Measurements from ENCODE around the gene BCAS3.

The BCAS3 gene

DNA sequence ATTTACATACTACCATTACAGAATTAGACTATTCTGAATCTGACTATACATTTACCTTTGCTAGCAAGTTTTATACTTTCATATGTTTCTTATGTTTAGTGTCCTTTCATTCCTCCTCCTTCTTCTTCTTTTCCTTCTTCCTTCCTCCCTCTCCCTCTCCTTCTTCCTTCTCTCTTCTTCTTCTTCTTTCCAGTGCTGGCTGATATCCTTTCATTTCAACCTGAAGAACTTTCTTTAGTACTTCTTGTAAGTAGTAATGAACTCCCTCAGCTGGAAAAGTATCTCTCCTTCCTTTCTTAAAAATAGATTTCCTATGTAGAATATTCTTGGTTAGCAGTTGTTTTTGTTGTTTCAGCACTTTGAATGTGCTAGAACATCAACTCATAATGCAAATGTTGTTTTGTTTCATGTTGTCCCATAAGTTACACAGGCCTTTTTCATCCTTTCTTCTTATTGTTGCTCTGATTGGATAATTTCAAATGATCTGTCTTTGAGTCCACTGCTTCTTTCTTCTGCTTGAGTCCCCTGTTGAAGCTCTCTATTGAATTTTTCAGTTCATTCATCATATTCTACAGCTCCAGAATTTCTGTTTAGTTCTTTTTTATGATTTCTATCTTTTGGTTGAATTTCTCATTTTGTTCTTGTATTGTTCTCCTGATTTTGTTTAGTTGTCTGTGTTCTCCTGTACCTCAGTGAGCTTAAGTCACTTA lies 759.5 kb downstream of the BCAS3 start:
- TF ChIP-seq CREB1 (IDR thresholded peaks at IDR 0.05; ENCODE audit: low read depth) (no peak), RAD21 (IDR thresholded peaks at IDR 0.05; ENCODE audit: low read depth) (no peak)
- TF ChIP-seq, protein P1, sequence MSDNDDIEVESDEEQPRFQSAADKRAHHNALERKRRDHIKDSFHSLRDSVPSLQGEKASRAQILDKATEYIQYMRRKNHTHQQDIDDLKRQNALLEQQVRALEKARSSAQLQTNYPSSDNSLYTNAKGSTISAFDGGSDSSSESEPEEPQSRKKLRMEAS (IDR thresholded peaks at IDR 0.05) = no peak
- TF ChIP-seq, protein P2, sequence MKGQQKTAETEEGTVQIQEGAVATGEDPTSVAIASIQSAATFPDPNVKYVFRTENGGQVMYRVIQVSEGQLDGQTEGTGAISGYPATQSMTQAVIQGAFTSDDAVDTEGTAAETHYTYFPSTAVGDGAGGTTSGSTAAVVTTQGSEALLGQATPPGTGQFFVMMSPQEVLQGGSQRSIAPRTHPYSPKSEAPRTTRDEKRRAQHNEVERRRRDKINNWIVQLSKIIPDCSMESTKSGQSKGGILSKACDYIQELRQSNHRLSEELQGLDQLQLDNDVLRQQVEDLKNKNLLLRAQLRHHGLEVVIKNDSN (IDR thresholded peaks at IDR 0.05) = no peak

DNA sequence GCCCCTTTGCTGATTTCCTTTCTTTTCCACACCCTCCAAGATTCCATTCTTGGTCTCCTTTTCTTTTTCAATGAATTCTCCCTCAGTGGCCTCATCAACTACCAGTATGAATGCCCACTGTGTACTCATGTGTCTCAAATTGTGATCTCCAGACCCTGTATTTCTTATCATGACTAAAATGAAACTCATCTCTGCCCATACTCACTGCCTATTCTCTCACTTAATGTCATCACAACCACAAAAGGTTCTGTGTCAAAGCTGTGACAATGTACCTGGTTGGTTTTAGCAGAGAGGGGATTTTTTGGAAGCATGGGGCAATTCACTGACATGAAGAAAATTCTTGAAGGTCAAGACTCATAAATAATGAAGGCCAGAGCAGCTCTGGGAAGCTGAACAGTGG lies 763.0 kb downstream of the BCAS3 start:
- TF ChIP-seq EP300 (IDR thresholded peaks at IDR 0.05; ENCODE audit: borderline replicate concordance) (no peak), TAF1 (IDR thresholded peaks at IDR 0.05; ENCODE audit: low read depth) (no peak), RAD21 (IDR thresholded peaks at IDR 0.05; ENCODE audit: low read depth) (no peak), FOXM1 (IDR thresholded peaks at IDR 0.05; ENCODE audit: borderline replicate concordance, low read depth) (no peak), NFIC (IDR thresholded peaks at IDR 0.05) (no peak), TEAD4 (IDR thresholded peaks at IDR 0.05) (no peak), ZBTB7A (IDR thresholded peaks at IDR 0.05; ENCODE audit: low read depth) (no peak), CREB1 (IDR thresholded peaks at IDR 0.05; ENCODE audit: low read depth) (no peak), CEBPB (IDR thresholded peaks at IDR 0.05) (no peak), YY1 (IDR thresholded peaks at IDR 0.05; ENCODE audit: low read depth) (no peak), EGR1 (IDR thresholded peaks at IDR 0.05) (no peak), TCF12 (IDR thresholded peaks at IDR 0.05; ENCODE audit: low read depth) (no peak)
- TF ChIP-seq, protein P1 (IDR thresholded peaks at IDR 0.05) = no peak
- TF ChIP-seq, protein P3, sequence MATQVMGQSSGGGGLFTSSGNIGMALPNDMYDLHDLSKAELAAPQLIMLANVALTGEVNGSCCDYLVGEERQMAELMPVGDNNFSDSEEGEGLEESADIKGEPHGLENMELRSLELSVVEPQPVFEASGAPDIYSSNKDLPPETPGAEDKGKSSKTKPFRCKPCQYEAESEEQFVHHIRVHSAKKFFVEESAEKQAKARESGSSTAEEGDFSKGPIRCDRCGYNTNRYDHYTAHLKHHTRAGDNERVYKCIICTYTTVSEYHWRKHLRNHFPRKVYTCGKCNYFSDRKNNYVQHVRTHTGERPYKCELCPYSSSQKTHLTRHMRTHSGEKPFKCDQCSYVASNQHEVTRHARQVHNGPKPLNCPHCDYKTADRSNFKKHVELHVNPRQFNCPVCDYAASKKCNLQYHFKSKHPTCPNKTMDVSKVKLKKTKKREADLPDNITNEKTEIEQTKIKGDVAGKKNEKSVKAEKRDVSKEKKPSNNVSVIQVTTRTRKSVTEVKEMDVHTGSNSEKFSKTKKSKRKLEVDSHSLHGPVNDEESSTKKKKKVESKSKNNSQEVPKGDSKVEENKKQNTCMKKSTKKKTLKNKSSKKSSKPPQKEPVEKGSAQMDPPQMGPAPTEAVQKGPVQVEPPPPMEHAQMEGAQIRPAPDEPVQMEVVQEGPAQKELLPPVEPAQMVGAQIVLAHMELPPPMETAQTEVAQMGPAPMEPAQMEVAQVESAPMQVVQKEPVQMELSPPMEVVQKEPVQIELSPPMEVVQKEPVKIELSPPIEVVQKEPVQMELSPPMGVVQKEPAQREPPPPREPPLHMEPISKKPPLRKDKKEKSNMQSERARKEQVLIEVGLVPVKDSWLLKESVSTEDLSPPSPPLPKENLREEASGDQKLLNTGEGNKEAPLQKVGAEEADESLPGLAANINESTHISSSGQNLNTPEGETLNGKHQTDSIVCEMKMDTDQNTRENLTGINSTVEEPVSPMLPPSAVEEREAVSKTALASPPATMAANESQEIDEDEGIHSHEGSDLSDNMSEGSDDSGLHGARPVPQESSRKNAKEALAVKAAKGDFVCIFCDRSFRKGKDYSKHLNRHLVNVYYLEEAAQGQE (IDR thresholded peaks at IDR 0.05; ENCODE audit: low read depth) = no peak
- TF ChIP-seq, protein P2 (IDR thresholded peaks at IDR 0.05) = no peak

DNA sequence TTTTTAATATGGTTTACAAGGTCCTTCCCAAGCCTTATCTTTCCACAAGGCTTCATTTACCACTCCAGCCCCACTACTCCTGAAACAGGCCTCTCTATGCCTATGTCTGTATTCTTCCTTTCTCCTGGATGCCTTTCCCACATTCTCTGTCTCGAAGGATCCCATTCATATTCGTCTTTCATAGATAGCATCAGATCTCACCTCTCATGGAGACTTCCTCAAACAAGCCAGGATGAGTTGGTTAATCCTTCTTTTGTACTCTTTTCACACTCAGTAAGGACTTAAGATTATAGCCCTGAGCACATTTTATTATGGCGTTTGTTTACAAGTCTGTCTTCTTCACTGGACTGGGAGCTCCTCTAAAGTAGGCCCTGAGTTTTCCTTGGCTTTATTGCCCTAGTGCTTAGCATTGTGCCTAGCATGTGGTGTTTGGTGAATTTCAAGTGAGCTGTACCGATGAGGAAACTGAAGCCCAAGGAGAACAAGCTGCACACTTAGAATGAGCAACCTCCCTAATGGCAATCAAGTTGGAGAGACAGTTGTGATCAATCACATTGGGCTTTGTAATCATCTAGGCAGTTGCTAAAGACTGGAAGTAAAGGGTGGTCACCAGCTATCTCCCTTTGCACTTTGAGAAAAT lies 764.6 kb downstream of the BCAS3 start:
- TF ChIP-seq YY1 (IDR thresholded peaks at IDR 0.05; ENCODE audit: low read depth) (no peak), TAF1 (IDR thresholded peaks at IDR 0.05; ENCODE audit: low read depth) (no peak), EGR1 (IDR thresholded peaks at IDR 0.05) (no peak), ZBTB7A (IDR thresholded peaks at IDR 0.05; ENCODE audit: low read depth) (no peak), CREB1 (IDR thresholded peaks at IDR 0.05; ENCODE audit: low read depth) (no peak), EP300 (IDR thresholded peaks at IDR 0.05; ENCODE audit: borderline replicate concordance) (no peak), FOXM1 (IDR thresholded peaks at IDR 0.05; ENCODE audit: borderline replicate concordance, low read depth) (no peak), TEAD4 (IDR thresholded peaks at IDR 0.05) (no peak), NFIC (IDR thresholded peaks at IDR 0.05) (no peak)
- TF ChIP-seq, protein P1 (IDR thresholded peaks at IDR 0.05) = no peak
- TF ChIP-seq, protein P2 (IDR thresholded peaks at IDR 0.05) = no peak
- TF ChIP-seq, protein P3 (IDR thresholded peaks at IDR 0.05; ENCODE audit: low read depth) = no peak

Measured in Ishikawa (cell line).